ENCODE measurements around the gene SLC44A3.

SLC44A3 gene, protein sequence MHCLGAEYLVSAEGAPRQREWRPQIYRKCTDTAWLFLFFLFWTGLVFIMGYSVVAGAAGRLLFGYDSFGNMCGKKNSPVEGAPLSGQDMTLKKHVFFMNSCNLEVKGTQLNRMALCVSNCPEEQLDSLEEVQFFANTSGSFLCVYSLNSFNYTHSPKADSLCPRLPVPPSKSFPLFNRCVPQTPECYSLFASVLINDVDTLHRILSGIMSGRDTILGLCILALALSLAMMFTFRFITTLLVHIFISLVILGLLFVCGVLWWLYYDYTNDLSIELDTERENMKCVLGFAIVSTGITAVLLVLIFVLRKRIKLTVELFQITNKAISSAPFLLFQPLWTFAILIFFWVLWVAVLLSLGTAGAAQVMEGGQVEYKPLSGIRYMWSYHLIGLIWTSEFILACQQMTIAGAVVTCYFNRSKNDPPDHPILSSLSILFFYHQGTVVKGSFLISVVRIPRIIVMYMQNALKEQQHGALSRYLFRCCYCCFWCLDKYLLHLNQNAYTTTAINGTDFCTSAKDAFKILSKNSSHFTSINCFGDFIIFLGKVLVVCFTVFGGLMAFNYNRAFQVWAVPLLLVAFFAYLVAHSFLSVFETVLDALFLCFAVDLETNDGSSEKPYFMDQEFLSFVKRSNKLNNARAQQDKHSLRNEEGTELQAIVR

DNA sequence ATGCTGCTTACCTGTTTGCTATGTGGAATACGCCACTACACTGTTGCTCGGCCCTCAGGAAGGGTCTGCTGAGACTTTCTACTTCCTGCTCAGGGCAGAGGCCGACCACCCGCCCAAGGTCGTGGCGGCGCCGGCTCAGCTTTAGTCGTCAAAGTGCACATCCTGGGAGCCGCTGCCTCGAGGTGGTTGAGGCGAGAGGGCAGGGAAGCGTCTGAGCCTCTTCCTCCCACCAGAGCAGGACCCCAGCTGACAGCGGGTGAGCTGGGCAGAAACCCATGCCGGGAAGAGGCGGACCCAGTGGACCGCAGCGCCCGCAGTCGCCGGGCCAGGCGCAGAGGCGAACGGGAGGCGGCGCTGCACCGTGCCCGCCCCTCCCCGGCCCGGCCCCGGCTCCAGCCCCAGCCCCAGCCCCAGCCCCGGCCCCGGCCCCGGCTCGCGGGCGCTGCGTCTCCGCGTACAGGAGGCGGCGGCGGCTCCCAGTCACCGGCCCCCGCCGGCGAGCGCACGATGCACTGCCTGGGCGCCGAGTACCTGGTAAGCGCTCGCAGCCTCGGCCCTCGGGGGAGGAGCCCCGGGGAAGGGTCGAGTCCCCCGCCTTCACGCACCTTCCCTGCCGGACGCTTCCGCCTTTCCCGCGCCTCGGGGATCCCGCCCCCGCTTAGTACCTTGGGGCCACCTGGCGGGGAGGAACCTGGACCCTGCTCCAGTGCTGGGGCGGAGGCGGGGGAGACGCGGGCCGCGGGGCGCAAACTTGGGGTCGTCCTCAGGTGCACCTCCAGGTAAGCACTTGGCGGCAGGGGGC, at the start of gene SLC44A3:
SLC44A3 (plus strand) TSS at position 413 of the 802 bp plus-strand sequence; CDS start at position 508, 95 bp downstream.
- peak; percentile 51 for DNase-seq (ENCODE audit: low read depth)

DNA sequence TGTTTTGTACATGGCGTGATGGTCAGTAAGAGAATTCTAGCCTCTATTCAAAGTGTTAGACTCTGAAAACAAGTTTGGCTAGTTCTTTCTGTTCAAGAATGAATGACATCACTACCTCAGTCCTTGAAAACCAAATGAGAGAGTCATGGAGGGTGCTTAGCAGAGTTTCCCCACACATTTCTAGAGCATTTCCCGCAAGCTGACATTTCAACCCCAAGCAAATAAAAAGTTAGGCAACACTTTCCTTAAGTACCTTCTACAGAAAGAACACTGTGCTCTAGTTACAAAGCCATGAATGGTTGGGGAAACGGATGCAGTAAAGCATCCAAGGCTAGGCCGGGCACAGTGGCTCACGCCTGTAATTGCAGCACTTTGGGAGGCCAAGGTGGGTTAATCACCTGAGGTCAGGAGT, 47.9 kb upstream of the SLC44A3 start:
- DNase-seq (ENCODE audit: low read depth) = peak; percentile 95

DNA sequence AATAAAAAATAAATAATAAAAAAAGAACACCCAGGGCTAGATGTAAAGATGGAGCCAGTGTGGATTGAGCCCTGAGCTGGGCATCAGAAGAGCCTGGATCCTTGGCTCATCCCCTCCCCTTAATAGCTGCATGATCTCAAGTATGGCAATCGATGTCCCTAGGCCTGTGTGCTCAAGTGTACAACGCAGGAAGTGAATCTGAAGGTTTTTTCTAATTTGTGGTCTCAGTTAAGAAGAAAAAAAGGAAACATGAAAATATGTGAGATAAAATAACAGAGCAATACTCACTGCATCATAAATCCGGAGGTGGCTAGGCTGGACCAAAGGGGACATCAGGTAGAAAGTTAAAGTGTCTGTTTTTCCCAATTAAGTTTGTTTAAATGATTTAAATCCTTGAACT, 47.3 kb upstream of the SLC44A3 start:
- DNase-seq (ENCODE audit: low read depth) = no peak

DNA sequence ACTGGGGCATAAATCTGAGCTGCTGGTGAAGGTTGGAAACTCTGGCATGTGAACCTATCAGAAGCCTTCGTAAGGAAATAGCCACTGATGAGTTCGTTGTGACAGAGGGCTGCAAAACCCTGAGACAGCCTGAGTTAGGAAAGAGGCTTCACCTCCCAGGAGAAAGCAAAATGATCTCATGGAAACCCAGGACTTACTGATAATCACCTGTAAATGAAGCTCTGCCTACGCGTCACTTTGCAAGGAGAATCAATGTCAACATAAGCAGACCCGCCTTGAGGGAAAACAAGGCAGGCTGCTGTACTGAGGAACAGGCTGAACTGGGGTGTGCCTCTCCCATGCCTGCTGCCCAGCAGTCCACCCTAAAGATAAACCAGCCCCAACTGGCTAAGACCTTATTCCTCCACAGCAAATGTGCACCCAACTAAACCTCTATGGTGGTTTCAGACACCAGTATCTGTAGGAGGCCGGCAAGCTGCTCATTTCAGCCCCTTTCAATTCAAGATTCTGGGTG, 46.8 kb upstream of the SLC44A3 start:
- no peak for DNase-seq (ENCODE audit: low read depth)

DNA sequence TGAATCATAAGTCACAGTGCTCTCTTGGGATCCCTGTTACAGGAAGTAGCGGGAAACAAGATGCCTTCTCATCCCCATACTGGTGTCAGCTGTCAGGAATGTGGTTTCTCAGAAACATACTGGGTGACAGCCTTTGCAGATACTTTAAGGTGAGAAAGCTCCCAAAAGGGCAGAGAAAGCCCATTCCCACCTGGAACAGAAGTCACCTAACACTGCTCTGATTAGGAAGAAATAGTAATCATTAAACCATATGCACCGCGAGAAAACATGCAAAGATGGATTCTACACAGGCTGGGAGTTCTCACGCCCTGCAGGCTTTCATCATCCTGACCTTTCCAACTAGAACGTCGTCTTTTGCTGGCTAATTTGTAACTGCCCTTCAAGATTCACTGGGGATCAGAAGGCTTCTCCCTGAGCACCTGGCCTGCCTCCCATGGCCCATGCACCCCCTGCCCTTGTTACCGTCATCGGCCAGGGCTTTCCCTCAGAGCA, 46.2 kb upstream of the SLC44A3 start:
- peak; percentile 34 for DNase-seq (ENCODE audit: low read depth)

DNA sequence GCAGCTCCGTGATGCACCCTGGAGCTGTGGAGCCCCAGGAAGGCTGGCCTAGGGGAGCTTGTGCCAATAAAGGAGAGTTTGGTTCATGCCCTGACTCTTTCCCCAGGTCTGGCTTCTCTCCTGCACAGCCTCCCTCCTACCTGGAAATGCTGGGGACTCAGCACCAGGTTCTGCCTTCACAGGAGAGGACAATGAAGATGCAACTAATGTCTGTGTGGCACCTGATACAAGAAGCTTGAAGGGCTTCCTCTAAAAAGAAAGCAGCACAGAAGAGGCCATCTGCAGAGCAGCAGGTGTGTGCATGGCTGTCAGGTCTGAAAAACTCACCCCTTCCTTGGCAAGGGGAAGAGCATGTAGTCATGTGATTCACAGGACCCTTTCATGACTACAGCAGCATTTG, 43.7 kb upstream of the SLC44A3 start:
- DNase-seq (ENCODE audit: low read depth) = no peak

DNA sequence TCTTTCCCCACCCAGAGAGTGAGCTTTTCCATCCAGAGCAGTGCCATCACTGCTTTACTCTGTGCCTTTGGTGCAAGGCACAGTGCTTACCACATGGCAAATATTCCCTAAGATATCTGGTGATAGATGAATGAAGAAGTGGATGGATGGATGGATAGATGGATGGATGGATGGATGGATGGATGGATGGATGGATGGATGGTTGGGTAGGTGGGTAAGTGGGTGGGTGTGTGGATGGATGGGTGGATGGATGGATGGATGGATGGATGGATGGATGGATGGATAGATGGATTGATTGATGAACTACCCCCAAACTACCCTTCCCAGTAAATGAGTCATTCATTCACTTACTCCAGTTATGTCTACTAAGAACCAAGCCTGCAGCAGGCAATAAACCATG, 42.9 kb upstream of the SLC44A3 start:
- no peak for DNase-seq (ENCODE audit: low read depth)

DNA sequence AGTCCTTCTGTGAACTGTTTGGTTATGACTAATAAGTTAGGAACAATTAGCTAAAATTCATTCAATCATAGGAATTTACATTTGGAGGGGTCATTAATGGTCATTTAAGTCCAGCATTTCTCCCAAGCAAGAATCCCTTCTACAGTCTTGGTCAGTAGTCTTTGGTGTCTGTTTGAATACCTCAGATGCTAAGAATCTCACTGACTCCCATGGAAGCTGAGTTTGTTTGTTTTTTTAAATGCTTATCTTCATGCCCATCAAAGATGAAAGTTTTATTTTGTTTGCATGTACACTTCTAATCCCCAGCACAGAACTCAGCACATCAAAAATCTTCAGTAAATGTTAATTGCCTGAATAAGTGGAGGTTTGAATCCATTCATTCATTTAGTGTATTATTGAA, 41.3 kb upstream of the SLC44A3 start:
- no peak for DNase-seq (ENCODE audit: low read depth)

DNA sequence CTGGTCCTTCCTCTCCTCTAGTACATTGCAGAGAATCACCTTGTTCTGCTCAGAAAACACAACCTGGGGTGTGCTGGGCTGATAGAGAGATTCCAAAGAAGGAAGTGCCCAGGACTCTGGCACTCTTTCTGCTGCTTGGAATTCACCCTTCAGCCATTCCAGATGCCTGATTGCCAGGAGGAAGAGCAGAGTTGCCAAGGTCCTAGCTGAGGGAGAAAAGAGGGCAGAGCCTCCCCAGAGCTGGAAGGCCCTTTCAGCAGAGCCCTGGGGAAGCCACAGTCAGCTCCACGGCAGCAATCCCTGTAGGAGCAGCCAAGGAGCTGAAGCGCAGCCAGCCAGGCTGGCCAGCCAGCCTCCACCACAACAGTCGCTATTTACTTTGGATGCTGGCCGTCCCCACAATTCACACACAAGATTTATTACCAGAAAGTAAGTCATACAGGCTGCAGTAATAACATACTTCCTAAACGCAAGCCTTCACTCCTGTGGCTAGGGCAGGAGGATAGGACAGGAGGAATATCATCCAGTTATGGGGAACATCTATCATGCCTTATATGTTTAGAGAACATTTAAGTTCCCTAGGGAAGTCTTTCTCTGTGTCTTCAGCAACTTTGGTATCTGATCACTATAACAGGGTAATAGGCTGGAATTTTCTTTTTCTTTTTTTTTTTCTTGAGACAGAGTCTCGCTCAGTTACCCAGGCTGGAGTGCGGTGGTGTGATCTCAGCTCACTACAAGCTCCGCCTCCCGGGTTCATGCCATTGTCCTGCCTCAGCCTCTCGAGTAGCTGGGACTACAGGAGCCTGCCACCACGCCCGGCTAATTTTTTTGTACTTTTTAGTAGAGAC, 36.6 kb upstream of the SLC44A3 start:
- peak; percentile 82 for DNase-seq (ENCODE audit: low read depth)

DNA sequence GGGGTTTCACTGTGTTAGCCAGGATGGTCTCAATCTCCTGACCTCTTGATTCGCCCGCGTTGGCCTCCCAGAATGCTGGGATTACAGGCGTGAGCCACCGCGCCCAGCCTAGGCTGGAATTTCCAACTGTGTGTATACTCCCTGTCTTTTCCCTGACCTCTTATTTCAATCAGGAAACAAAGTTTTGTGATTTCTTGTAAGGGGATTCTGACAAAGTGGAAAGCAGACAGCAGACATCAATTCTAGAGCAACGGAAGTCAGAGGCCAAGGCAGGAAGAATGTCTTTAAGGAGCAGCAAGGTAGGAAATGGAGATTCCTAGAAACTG, 36.0 kb upstream of the SLC44A3 start:
- DNase-seq (ENCODE audit: low read depth) = no peak

DNA sequence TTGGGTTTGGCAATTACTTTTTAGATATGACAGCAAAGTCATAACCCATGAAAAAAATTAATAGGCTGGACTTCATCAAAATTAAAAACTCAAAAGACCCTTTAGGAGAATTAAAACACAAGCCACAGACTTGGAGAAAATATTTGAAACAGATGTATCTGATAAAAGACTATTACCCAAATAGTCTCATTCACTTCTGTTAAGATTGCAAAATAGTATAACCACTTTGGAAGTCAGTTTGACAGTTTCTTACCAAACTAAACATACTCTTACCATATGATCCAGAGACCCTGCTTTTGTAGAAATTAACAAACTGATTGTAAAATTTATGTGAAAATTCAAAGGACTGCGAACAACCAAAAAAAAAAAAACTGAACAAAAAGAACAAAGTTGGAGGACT, 32.5 kb upstream of the SLC44A3 start:
- no peak for DNase-seq (ENCODE audit: low read depth)

DNA sequence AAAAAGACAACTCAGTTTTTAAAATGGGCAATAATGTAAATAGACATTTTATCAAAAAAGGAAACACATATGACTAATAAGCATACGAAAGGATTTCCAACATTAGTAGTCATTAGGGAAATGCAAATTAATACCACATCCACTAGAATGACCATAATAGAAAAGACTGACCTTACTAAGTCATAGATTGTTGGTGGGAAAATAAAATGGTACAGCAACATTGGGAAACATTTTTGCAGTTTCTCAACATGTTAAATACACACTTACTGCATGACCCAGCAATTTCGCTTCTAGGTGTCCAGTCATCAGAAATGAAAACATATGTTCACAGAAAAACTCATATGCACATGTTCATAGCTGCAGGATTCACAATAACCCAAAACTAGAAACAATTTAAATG, 29.9 kb upstream of the SLC44A3 start:
- peak; percentile 18 for DNase-seq (ENCODE audit: low read depth)

DNA sequence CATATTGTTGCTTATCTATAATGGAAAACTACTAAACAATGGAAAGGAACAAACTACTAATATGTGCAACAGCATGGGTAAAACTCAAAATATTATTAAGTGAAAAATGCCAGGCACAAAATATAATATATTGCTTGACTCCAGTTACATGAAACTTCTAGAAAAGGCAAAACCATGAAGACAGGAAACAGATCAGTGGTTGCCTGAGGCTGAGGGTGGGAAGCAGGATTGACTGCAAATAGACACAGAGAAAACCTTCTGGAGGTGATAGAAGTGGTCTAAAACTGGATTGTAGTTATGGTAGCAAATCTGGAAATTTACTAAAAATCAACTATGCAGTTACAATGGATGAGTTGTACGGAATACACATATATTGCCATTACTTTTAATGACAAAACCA, 29.5 kb upstream of the SLC44A3 start:
- no peak for DNase-seq (ENCODE audit: low read depth)

DNA sequence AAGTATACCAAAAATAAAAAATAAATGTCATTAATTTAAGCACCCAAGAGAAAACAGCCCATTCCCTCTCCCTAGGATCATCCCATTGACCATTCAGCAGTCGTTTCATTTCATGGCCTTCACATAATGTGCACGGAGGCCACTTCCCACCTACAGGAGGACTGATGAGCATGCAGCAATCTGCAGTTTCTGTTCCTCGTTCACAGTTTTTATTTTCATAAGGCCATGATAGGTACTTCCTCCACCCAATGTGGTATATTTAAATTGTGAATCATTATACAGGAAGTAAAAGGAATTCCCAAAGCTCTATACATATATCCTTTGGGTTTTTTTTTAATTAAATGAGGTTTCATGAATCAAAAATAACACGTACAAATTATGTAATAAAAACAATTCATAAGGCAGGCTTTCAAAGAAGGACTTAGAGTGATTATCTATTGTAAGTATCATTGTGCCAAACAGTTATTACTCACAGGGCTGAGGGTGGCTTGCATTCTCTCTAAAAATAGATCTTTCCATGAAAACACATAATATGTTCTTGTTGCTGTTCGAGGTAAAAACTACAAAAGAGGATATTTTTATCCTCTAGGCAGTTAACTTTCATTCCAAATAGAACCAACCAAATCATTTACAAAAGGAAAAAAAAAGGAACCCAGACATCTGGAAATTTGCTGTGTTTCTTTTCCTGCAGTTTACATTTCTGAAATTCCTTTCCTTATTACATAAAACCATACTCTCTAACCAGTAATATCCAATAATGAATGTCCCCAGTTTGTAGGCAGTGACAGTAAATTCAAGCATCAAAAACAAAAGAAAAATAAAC, 27.5 kb upstream of the SLC44A3 start:
- peak; percentile 66 for DNase-seq (ENCODE audit: low read depth)

DNA sequence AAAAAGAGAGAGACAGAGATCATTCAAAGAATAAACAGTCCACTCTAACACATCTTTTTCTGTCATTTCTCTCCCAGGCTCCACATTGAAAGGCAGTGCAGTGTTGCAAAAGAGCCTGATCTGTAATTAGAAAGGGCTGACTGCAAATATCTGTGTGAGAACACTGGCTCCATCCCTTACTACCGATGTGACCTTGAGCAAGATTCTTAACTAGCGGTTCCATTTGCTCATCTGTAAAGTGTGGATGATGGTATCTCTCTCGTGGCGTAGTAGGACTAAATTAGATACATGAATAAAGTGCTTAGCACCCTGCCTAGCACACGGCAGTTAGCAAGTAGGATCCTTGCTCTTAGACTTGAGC, 26.9 kb upstream of the SLC44A3 start:
- peak; percentile 62 for DNase-seq (ENCODE audit: low read depth)

DNA sequence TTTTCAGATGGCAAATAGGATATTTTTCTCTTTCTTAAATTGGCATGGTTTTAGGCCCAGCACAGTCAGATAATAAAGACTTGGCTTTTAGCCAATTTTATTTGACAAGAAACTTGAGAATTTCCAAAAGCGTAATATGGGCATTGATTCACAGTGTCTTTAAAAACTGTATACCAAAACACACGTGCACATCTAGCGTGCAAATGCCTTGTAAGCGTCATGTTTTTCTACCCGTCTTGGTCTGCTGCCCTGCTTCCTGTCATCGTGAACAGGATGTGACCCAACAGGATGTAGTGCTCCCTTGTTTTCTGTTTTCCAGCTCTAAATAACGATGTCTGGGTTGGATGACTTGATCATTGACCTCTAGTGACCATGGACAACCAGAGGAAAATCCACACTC, 24.7 kb upstream of the SLC44A3 start:
- no peak for DNase-seq (ENCODE audit: low read depth)

DNA sequence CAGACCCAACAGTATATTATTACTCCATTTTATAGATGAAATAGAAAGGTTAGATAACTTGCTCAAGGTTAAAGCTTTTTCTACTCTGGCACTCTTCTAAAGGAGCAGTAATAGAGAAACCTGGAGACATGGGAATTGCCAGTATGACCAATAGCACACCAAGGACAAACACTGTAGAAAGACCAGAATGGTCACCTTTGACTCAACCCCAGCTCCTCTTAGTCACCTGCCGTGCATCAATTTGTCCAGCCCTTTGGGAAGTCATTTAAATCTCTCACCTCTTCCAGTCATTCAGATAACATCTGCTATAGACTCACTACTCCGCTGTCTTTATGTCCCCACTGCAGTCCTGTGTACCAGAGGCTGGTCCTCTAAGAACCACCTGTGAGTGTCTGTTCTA, 23.9 kb upstream of the SLC44A3 start:
- no peak for DNase-seq (ENCODE audit: low read depth)

DNA sequence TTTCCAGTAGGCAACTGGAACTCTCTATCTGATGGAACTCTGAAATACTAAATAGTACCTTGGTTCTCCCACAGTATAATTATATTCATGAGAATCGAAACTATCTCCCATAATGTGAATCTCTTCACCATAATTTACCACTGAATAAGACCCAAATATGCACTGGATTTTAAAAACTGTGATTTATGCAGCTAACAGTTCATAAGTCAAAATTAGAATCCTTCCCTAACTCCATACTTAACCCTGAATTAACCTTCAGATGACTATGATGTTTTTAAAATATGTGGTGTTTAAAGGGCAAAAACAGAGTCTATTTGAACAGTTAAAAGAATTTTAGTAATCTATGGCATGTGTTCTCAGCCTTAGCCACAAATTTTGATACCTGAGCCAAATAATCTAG, 22.9 kb upstream of the SLC44A3 start:
- DNase-seq (ENCODE audit: low read depth) = no peak

DNA sequence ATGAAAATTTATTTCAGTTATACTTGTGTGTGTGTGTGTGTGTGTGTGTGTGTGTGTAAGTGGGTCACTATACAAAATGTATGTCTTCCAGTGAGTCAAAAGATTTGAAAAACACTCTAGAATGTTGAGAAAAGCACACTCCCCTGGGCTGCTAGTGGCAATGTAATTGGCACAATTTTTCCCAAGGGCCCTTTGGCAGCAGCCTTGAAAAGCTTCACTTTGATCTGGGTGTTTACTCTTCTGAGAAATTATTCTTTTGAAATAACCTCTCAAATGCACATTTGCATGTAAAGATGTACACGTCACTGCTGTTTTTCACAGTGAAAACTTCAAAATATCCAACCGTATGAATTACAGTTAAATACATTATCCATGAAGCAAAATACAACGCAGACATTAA, 22.1 kb upstream of the SLC44A3 start:
- DNase-seq (ENCODE audit: low read depth) = no peak

DNA sequence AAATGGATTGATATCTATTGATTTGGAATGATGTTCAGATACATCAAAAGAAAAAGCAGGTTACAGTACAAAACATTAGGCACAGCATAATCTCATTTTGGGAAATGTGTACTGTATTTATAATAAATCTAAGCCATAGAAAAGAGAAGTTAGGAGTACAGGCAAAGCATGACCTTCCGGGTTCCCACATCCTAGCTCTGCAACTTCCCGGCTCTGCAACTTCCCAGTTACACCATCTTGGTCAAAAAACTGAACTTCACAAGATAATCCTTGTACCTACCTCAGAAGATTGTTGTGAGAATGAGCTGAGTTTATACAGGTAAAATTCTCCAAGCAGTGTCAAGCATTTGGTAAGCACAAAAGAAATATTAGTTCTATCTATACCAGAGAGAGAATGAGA, 21.7 kb upstream of the SLC44A3 start:
- no peak for DNase-seq (ENCODE audit: low read depth)

DNA sequence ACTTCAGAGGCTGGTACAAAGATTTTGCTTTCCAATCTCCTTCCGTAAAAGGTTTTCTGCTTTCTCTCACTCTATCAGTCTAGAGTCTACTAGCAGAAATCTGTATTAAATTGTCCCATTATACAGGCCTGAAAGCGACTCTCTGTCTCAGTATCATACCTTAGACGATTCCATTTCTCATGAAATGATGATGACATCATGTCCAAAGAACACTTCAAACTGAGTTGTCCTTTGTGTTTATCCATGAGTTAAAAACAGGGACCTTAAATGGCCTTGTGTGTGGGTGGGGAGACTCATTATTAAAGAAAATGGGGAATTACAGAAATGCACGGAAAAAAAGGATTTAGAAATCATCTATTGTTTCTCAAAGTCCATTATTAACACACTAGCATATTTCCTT, 21.0 kb upstream of the SLC44A3 start:
- no peak for DNase-seq (ENCODE audit: low read depth)

Measured in amniotic epithelial cell (primary cell).